Peyer's patch (tissue), 4 donors: ENCODE data around the gene XAF1.

Experiments
- POLR2A ChIP-seq, 2 donors: fragments of 450-650 bp; IDR thresholded peaks; one replicate each; pipeline ENCODE4 v1.5.1; 2017; ENCODE audit warnings: antibody characterized with exemption in 2 of 2, mild to moderate bottlenecking in 2 of 2, moderate library complexity in 2 of 2
- TF ChIP-seq, protein P1 (sequence below), 6 experiments: fragments of 450-650 bp in 4 of 6; fragments of 200-600 bp in 2 of 6; sonication (generic) in 1 of 6; IDR thresholded peaks; one replicate each; pipeline ENCODE4 v1.5.1; 2017 to 2019; ENCODE audit warnings: antibody characterized with exemption in 6 of 6, mild to moderate bottlenecking in 3 of 6, moderate library complexity in 1 of 6

DNA sequence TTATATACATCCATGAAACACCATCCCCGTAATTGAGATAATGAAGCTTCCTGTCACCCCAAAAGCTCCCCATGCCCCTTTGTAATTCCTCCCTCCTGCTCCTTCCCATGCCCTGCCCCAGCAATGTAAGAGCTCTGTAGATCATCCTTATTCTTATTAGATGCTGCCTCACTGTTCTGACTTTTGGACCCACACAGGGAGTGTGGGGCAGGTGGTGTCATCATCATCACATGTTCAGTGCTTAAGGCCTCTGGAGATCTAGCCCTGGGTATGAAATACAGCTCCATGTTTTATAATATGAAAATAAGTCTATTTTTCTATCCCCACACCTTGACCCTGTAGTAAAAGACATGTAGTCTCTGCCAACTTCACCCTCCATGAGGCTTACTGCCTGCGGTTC is 1.9 kb downstream of the XAF1 start:
- TF ChIP-seq, protein P1, sequence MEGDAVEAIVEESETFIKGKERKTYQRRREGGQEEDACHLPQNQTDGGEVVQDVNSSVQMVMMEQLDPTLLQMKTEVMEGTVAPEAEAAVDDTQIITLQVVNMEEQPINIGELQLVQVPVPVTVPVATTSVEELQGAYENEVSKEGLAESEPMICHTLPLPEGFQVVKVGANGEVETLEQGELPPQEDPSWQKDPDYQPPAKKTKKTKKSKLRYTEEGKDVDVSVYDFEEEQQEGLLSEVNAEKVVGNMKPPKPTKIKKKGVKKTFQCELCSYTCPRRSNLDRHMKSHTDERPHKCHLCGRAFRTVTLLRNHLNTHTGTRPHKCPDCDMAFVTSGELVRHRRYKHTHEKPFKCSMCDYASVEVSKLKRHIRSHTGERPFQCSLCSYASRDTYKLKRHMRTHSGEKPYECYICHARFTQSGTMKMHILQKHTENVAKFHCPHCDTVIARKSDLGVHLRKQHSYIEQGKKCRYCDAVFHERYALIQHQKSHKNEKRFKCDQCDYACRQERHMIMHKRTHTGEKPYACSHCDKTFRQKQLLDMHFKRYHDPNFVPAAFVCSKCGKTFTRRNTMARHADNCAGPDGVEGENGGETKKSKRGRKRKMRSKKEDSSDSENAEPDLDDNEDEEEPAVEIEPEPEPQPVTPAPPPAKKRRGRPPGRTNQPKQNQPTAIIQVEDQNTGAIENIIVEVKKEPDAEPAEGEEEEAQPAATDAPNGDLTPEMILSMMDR (IDR thresholded peaks at IDR 0.05), result no peak
- TF ChIP-seq POLR2A (IDR thresholded peaks at IDR 0.05), result no peak
